ENCODE data around the gene CD7. TPM values are rescaled to one million over a fixed set of nuclear protein-coding genes. Genes with fewer than 3 reads are reported as not detected.

The CD7 gene
- total RNA-seq, 1 experiment from 2014 or later, result not detected

- Mint-ChIP-seq H3K4me3 (ENCODE audit: low read depth, unreplicated experiment) (peak overlapping the region; percentile 7), H3K27me3 (ENCODE audit: unreplicated experiment) (no peaks in the 10 kb centered on the region), H3K27ac (ENCODE audit: unreplicated experiment) (peak overlapping the region; percentile 33), H3K4me1 (ENCODE audit: low read depth, unreplicated experiment) (peaks cover 47% of the 10 kb centered on the region), H3K36me3 (ENCODE audit: insufficient read depth, unreplicated experiment) (peaks cover 14% of the 10 kb centered on the region), H3K9me3 (ENCODE audit: low read depth, unreplicated experiment) (no peaks in the 10 kb centered on the region)
- intact Hi-C loops (cut with micrococcal nuclease; ENCODE audit: unreplicated experiment), result no loop called here
- DNase-seq, result peak; percentile 55
- TF ChIP-seq, protein P1, sequence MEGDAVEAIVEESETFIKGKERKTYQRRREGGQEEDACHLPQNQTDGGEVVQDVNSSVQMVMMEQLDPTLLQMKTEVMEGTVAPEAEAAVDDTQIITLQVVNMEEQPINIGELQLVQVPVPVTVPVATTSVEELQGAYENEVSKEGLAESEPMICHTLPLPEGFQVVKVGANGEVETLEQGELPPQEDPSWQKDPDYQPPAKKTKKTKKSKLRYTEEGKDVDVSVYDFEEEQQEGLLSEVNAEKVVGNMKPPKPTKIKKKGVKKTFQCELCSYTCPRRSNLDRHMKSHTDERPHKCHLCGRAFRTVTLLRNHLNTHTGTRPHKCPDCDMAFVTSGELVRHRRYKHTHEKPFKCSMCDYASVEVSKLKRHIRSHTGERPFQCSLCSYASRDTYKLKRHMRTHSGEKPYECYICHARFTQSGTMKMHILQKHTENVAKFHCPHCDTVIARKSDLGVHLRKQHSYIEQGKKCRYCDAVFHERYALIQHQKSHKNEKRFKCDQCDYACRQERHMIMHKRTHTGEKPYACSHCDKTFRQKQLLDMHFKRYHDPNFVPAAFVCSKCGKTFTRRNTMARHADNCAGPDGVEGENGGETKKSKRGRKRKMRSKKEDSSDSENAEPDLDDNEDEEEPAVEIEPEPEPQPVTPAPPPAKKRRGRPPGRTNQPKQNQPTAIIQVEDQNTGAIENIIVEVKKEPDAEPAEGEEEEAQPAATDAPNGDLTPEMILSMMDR (IDR thresholded peaks at IDR 0.05; ENCODE audit: unreplicated experiment), result no peak
- CTCF ChIA-PET, result interaction anchor here (0.8 kb wide), 1 partner anchor 9 kb away, joined by 5 read pairs; no protein-coding TSS in a partner anchor
- no TSS peak for BruUV-seq (replicated peaks)
Observed at GRCh38 chr17:82283208-82283749, 34.1 kb downstream of the CD7 start.

GRCh38 chr17:82282239-82283207 is 34.9 kb downstream of the CD7 start:
- no peaks in the 10 kb centered on the region for H3K27me3 Mint-ChIP-seq (ENCODE audit: unreplicated experiment)
- CTCF ChIA-PET, result interaction anchor here (0.8 to 1.5 kb wide), 2 partner anchors 15 to 18 kb away, joined by 3 read pairs; no protein-coding TSS in a partner anchor
- intact Hi-C loops (cut with micrococcal nuclease; ENCODE audit: unreplicated experiment), result no loop called here
- TF ChIP-seq, protein P1 (IDR thresholded peaks at IDR 0.05; ENCODE audit: unreplicated experiment), result no peak
- H3K27ac Mint-ChIP-seq (ENCODE audit: unreplicated experiment), result peak overlapping the region; percentile 78
- peak overlapping the region; percentile 7 for H3K4me3 Mint-ChIP-seq (ENCODE audit: low read depth, unreplicated experiment)
- peaks cover 46% of the 10 kb centered on the region for H3K4me1 Mint-ChIP-seq (ENCODE audit: low read depth, unreplicated experiment)
- peaks cover 7% of the 10 kb centered on the region for H3K36me3 Mint-ChIP-seq (ENCODE audit: insufficient read depth, unreplicated experiment)
- no peaks in the 10 kb centered on the region for H3K9me3 Mint-ChIP-seq (ENCODE audit: low read depth, unreplicated experiment)
- no TSS peak for BruUV-seq (replicated peaks)
- DNase-seq, result no peak

- CTCF ChIA-PET, result interaction anchor here (0.8 to 1.5 kb wide), 2 partner anchors 16 to 19 kb away, joined by 3 read pairs; no protein-coding TSS in a partner anchor
Observed at GRCh38 chr17:82281502-82282238, 35.7 kb downstream of the CD7 start.

More at GRCh38 chr17:82281502-82282238, 35.7 kb downstream of the CD7 start:
- TF ChIP-seq, protein P1 (IDR thresholded peaks at IDR 0.05; ENCODE audit: unreplicated experiment), result no peak
- Mint-ChIP-seq H3K4me1 (ENCODE audit: low read depth, unreplicated experiment) (peaks cover 54% of the 10 kb centered on the region), H3K27ac (ENCODE audit: unreplicated experiment) (peak overlapping the region; percentile 78), H3K9me3 (ENCODE audit: low read depth, unreplicated experiment) (no peaks in the 10 kb centered on the region), H3K36me3 (ENCODE audit: insufficient read depth, unreplicated experiment) (peaks cover 12% of the 10 kb centered on the region), H3K4me3 (ENCODE audit: low read depth, unreplicated experiment) (peak overlapping the region; percentile 43), H3K27me3 (ENCODE audit: unreplicated experiment) (no peaks in the 10 kb centered on the region)
- intact Hi-C loops (cut with micrococcal nuclease; ENCODE audit: unreplicated experiment), result no loop called here
- BruUV-seq (replicated peaks), result no TSS peak
- peak; percentile 80 for DNase-seq

Measured in Calu3 (cell line).